VCaP (cell line): ENCODE measurements around the gene FKBP8.

Experiments
- H3K27ac ChIP-seq: fragments of 450-650 bp; 2 replicates; pipeline ENCODE4 v1.5.1; 2017
- CTCF ChIP-seq: fragments of 450-650 bp; conservative IDR thresholded peaks from 2 replicates; pipeline ENCODE4 v1.5.1; 2017; ENCODE audit warnings: mild to moderate bottlenecking, moderate library complexity

FKBP8 gene

GRCh38 chr19:18538115-18538514 lies 5.3 kb downstream of the FKBP8 start:
- TF ChIP-seq CTCF = no peak
- H3K27ac ChIP-seq = peak overlapping the region; percentile 24; the same call in 1 of the 2 replicates

- TF ChIP-seq CTCF = no peak
- H3K27ac ChIP-seq = no peak overlapping the region
These were observed 5.9 kb downstream of the FKBP8 start for GRCh38 chr19:18537431-18537830.

- H3K27ac ChIP-seq = no peak overlapping the region
- TF ChIP-seq CTCF = no peak
These were observed 6.9 kb downstream of the FKBP8 start for GRCh38 chr19:18536475-18536874.

GRCh38 chr19:18533058-18533457 lies 10.3 kb downstream of the FKBP8 start:
- no peak overlapping the region for H3K27ac ChIP-seq
- TF ChIP-seq CTCF = no peak

- no peak overlapping the region for H3K27ac ChIP-seq
- no peak for TF ChIP-seq CTCF
These were observed 11.0 kb downstream of the FKBP8 start for GRCh38 chr19:18532168-18532890.

- H3K27ac ChIP-seq = no peak overlapping the region
- TF ChIP-seq CTCF = no peak
These were observed 11.9 kb downstream of the FKBP8 start for GRCh38 chr19:18531485-18531884.

GRCh38 chr19:18529782-18530181 lies 13.6 kb downstream of the FKBP8 start:
- H3K27ac ChIP-seq = no peak overlapping the region
- TF ChIP-seq CTCF = no peak
